T follicular helper cell (primary cell): Measurements from ENCODE around the gene SPATS2.
"Not testable (repeated sequence)": the region's sequence is repeated elsewhere in the genome, so short reads cannot be mapped to it uniquely, and the experiment has no call there.

Experiments
- DNase-seq: peaks from one replicate; pipeline ENCODE4 v3.0.0-alpha.2; 2020; ENCODE audit warnings: low read depth
- total RNA-seq, 2 experiments: gene quantifications; one replicate each; lab custom pipeline; 2026; lab: John Stamatoyannopoulos, UW

SPATS2 gene
- total RNA-seq: 6.0 to 7.6 reads per million in 2 experiments

DNA sequence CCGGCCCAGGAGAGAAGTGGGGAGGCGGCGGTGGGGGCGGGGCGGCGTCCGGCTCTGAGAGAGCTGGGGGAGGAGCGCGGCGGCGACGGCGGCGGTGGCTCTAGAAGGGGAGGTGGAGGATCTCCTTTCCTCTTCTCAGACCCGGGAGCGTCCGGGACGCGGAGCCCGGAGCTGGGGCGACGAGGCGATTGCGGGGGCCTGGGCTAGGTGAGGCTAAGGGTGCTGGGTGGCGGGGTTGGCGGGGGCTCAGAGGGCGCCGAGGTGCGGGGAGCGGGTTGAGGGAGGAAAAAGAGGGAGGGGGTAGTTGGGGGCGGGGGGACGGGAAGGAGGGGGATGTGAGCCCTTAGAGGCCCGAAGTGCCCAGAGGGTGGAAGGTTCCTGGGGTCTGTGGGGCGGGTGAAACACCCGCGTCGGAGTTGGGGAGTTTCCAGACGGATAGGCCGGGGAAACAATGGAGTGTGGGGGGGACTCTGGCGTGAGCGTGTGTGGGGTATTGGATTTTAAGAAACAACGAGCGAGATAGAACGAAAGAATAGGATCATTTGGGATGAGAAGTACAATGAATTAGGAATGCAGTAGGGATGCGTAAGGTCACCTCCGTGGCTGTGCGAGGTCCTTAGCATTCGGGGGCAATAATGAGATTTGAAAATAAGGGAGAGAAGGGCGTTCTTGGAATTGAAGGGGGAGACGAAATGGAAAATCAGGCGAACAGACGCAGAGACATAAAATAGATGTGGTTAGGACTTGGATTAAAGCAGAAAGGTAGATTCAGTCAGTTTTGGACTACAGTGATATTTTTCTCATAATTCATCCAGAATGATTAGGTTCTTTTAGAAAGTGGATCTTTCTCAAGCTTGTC, at the start of gene SPATS2:
TSS of gene SPATS2 (plus strand) at position 82 of the 859 bp plus-strand sequence. CDS start 93,551 bp downstream, outside the sequence.
- DNase-seq: no peak

DNA sequence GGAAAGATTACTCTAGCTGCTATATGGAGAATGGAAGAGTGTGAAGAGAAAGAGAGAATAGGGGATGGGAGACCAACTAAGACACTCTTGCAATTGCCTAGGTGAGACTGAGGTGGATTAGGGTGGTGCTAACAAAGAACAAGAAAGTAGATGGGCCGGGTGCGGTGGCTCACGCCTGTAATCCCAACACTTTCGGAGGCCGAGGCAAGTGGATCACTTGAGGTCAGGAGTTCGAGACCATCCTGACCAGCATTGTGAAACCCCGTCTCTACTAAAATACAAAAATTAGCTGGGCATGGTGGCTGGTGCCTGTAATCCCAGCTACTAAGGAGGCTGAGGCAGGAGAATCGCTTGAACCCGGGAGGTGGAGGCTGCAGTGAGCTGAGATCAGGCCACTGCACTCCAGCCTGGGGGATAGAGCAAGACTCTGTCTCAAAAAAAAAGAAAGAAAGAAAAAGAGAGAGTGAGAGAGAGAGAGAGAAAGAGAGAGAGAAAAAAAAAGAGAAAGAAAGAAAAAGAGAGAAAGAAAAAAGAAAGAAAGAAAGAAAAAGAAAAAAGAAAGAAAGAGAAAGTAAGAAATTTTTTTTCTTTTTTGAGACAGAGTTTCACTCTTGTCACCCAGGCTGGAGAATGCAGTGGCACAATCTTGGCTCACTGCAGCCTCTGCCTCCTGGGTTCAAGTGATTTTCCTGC, 46.7 kb upstream of the SPATS2 start:
- not testable (repeated sequence) for DNase-seq

DNA sequence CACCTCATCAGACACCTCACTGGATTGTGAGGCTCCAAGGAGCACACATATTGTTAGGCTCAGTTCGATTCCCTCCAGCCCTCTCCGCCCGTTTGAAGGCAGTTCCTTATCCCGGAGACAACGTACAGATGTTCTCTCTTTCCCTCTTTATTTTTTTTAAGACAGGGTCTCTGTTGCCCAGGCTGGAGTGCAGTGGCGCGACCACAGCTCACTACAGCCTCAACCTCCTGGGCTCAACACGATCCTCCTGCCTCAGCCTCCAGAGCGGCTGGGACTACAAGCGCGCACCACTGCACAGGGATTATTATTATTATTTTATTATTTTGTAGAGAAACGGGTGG, 44.9 kb upstream of the SPATS2 start:
- no peak for DNase-seq

DNA sequence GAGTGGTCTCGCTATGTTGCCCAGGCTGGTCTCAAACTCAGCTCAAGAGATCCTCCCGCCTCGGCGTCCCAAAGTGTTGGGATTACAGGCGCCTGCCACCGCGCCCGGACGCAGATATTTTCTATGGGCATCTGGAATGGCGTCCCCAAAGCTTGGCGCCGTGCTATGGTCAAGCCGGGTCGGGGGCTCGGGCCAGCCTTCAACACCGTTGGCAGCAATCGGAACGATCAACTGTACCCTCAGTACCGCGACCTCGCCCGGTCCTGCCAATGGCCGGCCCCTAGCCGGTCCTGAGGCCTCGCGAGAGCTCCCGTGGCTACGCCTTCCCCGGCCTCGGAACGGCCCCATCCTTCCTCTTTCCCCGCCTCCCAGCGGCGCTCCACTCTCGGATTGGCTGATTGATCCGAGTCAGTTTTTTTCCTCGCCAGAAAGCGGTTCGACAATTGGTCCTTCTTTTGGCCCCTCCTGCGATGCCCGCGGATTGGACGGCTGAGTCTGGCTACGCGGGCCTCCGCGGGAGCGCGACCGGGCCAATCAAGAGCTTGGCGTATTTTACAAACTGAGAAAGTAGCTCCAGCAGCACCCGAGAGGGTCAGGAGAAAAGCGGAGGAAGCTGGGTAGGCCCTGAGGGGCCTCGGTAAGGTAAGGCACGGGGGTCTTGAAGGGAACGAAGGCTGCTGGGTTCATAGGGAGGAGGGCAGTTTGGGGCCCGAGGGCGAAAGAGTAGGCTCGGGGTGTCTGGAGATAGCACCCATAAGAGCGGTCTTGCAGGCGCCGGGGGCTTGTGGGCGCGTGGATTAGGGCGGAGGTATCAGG, 44.3 kb upstream of the SPATS2 start, which contains the start of gene TROAP:
TSS of gene TROAP (plus strand) at position 548 of the 816 bp plus-strand sequence. CDS start 354 bp downstream, outside the sequence.
- DNase-seq: peak; percentile 96

DNA sequence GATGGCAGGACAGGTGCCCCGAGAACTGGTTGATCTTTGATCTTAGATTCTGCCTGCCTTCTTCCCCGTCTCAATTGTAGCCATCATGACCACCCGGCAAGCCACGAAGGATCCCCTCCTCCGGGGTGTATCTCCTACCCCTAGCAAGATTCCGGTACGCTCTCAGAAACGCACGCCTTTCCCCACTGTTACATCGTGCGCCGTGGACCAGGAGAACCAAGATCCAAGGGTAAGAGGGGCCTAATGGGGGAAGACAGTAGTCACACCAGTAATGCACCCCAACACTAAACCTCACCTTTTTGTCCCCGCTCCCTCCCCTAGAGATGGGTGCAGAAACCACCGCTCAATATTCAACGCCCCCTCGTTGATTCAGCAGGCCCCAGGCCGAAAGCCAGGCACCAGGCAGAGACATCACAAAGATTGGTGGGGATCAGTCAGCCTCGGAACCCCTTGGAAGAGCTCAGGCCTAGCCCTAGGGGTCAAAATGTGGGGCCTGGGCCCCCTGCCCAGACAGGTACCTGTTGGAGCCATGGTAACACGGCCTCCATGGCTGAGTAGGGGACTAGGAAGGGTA, 43.7 kb upstream of the SPATS2 start:
- DNase-seq: no peak

DNA sequence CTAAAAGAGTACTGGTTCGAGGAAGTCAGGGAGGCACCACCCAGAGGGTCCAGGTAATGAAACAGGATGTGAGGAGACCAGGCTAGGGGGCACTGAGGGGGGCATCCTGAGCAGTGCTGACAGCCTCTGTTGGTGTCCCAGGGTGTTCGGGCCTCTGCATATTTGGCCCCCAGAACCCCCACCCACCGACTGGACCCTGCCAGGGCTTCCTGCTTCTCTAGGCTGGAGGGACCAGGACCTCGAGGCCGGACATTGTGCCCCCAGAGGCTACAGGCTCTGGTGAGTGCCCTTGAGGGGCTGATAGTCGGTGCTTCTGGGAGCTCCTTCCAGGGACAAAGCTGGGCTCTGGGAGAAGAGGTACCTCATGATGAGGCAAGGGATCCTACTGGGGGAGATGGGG, 41.7 kb upstream of the SPATS2 start:
- no peak for DNase-seq

DNA sequence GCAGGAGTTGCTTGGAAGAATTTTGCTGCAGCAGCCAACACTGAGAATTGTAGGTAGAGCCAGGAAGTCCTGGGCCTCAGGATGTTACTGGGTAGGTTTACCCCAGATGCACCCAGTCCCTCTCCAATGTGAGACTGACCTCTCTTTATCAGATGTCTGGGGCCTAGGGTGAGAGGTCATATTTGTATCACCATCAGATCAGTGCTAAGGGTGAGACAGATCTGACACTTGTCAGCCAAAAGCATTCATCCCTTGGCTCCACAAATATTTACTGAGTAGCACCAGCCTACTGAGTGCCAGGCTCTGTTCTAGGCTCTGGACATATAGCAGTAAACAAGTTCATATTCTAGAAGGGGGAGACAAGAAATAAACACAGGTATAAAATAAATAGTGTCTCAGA, 39.9 kb upstream of the SPATS2 start:
- no peak for DNase-seq

DNA sequence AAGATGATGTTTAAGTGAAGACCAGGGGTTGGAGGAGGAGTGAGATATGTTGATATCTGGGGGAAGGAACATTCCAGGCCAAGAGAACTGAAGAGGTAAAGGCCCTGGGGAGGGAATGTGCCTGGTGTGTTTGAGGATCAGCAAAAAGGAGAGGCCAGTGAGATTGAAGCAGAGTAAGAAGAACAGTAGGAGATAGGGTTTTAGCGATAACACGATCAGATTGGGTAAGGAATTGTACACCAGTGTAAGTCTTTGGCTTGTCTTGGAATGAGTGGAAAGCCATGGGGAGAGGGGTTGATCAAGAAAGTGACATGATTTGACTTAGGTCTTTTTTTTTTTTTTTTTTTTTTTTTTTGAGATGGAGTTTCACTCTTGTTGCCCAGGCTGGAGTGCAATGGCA, 39.4 kb upstream of the SPATS2 start:
- no peak for DNase-seq

DNA sequence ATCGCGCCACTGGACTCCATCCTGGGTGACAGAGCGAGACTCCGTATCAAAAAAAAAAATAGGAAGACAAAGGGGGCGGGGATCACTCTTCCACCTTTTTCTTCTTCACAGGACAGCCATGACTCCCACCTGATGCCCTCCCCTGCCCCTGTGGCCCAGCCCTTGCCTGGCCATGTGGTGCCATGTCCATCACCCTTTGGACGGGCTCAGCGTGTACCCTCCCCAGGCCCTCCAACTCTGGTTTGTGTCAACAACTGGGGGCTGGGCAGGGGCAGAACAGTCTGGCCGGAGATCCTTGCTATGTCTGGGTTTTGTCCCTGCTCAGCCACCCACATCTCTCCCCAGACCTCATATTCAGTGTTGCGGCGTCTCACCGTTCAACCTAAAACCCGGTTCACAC, 38.4 kb upstream of the SPATS2 start:
- DNase-seq: no peak

DNA sequence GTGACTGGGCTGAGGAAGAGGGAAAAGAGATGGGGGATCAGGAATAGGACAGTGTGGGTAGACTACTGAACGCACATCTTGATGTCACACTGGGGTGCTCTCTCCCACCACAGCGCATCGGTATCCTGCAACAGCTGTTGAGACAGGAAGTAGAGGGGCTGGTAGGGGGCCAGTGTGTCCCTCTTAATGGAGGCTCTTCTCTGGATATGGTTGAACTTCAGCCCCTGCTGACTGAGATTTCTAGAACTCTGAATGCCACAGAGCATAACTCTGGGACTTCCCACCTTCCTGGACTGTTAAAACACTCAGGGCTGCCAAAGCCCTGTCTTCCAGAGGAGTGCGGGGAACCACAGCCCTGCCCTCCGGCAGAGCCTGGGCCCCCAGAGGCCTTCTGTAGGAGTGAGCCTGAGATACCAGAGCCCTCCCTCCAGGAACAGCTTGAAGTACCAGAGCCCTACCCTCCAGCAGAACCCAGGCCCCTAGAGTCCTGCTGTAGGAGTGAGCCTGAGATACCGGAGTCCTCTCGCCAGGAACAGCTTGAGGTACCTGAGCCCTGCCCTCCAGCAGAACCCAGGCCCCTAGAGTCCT, 37.1 kb upstream of the SPATS2 start:
- DNase-seq: no peak

DNA sequence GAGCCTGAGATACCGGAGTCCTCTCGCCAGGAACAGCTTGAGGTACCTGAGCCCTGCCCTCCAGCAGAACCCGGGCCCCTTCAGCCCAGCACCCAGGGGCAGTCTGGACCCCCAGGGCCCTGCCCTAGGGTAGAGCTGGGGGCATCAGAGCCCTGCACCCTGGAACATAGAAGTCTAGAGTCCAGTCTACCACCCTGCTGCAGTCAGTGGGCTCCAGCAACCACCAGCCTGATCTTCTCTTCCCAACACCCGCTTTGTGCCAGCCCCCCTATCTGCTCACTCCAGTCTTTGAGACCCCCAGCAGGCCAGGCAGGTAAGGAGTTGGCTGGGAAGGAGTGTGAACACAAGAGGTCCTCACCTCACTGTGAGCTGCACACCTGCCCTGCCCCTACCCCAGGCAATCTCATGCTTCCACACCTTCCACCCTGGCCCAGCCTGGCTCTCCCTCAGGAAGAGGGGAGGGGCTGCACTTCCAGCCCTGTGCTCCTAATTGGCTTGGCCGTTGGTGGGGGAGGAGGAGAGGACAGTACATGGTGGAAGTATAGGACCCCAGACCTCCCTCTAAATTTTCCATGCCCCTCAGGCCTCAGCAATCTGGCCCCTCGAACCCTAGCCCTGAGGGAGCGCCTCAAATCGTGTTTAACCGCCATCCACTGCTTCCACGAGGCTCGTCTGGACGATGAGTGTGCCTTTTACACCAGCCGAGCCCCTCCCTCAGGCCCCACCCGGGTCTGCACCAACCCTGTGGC, 36.5 kb upstream of the SPATS2 start:
- no peak for DNase-seq

DNA sequence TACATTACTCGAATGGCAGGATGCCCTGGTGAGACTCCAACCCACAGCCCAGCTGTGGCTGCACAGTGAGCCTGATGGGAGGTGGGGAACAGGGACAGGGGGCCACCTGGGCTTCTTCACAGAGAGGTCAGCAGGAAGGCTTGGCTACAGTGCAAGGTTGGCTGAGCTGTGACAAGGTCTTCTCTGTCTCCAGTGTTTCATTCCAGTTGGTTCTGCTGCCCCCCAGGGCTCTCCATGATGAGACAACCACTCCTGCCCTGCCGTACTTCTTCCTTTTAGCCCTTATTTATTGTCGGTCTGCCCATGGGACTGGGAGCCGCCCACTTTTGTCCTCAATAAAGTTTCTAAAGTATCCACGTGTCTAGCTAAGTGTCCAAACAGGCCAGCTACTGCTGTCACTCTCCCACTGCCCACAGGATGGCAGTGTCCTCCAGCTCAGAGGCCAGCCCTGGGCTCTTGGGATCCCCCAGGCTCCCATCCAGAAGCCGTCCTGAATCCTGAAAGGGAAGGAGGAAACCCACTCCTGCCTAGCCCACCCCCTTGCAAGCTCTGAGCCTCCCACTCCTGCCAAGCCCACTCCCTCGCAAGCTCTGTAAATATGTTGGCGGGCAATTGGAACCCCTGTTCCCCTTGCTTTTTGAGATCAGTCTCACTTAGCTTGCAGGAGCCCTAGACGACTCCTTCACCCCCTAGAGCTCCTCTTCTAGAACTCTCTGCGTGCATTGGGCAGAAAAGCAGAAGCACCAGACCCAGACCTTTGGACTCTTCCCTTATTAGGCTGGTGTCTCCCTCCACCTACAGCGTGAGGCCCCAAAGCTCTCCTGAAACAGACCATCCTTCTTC, 35.7 kb upstream of the SPATS2 start:
- no peak for DNase-seq

DNA sequence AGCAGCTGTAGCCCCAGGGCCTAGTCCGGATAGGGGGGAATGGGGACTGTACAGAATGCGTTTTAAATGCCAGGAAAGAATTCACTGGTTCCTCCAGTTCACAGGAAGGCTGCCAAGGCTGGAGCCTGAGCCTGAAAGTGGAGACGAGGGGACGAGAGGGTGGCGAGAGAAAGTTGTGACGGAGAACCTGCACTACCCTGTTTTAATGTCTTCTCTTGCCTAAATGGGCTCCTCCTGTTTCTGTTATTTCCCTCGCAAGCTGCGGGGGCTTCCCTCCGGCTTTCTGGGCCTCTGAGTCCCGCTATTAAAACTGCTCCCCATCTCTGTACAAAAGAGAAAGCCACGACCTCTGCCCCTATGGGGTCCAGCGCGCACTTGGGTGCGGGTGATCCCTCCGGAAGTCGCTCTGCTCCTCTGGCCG, 34.8 kb upstream of the SPATS2 start:
- DNase-seq: no peak

DNA sequence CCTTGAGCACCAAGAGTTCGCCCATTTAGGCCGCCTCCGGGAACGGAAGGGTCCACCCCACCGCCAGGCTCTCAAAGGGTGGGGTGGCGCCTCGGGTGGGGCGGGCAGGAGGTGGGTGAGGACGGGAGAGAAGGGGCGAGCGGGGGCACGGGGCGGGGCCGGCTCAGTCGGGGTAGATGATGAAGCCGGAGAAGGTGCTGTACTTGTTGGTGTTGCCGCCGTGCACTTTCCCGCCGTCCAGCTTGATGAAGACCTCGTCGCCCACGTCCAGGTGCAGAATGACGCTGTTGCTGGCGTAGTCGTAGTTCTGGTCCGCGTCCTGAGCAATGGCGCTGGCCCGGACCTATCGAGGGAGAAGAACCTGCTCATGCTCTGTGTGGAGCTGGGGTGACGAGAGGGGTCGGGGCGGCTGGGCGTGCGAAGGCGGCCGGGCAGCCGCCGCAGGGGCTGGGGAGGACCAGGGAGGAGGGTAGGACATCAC, 34.3 kb upstream of the SPATS2 start:
- no peak for DNase-seq

DNA sequence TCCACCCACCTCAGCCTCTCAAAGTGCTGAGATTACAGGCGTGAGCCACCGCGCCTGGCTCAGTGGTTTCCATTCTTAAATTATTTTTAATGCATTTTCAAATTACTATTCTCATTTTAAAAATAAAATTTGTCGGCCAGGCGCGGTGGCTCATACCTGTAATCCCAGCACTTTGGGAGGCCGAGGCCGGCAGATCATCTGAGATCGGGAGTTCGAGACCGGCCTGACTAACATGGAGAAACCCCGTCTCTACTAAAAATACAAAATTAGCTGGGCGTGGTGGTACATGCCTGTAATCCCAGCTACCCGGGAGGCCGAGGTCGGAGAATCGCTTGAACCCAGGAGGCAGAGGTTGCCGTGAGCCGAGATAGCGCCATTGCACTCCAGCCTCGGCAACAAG, 33.5 kb upstream of the SPATS2 start:
- DNase-seq: not testable (repeated sequence)

DNA sequence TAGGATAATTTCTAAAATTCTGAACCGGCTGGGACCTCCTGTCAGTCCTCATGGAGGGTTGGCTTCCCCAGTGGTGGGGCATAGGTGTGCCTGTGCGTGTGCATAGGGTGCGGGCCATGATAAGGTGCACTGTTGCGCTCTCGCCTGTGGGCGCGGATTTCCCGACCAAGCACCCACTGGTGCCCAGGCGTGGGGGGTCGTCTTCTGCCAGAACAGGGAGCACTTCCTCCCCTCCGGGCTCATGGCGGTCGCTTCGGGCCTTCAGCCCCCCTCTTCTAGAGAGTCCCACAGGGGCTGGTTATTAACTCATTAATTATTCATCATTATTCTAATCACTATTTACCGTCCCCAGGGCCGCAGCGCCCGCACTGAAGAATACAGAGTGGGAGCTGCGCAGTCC, 33.0 kb upstream of the SPATS2 start:
- no peak for DNase-seq

DNA sequence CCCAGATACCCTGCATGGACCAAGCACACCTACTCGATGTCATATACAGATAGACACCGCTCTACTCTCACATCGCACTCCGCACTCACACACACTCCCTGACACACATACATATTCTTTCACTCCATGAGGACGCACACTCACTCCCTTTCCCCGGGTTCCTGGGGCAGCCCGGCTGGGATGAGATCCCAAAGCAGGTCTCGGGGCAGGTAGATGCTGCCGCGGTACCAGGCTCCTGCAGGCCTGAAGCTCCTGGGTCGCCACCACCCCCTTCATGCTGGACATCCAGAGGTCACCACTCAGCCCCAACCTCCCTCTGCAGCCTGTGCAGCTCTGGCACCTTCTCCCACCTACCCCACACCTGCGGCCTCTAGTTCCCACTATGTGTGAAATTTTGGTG, 32.6 kb upstream of the SPATS2 start:
- DNase-seq: no peak

DNA sequence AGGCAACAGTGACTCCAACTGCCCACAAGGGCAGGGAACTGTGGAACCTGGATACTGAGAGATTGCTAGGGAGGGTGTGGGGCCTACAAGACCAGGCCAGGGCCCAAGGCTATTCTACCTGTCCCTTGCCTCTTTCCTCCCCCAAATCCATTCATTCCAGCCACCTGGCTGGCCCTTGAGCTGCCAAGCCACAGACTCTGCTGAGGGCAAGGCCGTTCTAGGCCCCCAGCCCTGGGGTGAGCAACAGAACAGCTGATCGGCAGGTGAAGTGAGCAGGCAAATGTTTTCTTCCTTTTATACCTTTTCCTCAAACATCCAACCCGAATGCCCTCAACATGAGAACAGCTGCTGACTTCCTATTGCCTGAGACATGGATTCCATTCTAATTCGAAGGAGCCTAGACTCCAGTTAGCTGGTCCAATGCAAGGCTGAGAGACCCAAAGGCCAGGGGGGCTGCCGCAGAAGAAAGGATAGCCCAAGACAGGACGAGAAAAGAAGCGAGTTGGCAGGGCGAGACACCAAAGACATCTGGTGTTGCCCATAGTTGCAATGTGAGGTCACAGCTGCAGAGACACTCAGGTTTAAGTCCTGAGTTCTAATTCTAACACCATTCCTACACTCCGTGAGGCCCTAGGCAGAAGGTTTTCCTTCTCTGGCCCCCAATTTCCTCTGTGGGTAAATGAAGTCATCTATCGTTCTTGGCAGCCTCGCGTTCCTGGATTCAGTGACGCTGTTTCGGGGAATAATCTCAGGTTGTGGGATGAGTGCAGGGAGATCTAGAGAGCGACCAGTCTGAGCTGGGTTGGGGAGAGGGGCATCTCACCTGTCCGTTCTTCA, 31.9 kb upstream of the SPATS2 start:
- DNase-seq: no peak
